Upper lobe of right lung (tissue), 1 donor: ENCODE data around the gene RRP15. TPM values are rescaled to one million over a fixed set of nuclear protein-coding genes. Genes with fewer than 3 reads are reported as not detected.

Experiments
- ATAC-seq: fragments of 200-7000 bp; cut with Tn5 transposase; one replicate; pipeline ENCODE4 v1.9.1; 2020; ENCODE audit warnings: mild to moderate bottlenecking, moderate library complexity
- DNase-seq: peaks from one replicate; pipeline ENCODE4 v3.0.0-alpha.2; 2020
- H3K27ac ChIP-seq: fragments of 200-600 bp; one replicate; pipeline ENCODE4 v1.8.0; 2022
- H3K27me3 ChIP-seq: fragments of 200-600 bp; one replicate; pipeline ENCODE4 v1.8.0; 2022; ENCODE audit warnings: mild to moderate bottlenecking
- H3K36me3 ChIP-seq: fragments of 200-600 bp; one replicate; pipeline ENCODE4 v1.8.0; 2022
- H3K4me1 ChIP-seq: fragments of 200-600 bp; one replicate; pipeline ENCODE4 v1.8.0; 2022
- H3K4me3 ChIP-seq: fragments of 200-600 bp; one replicate; pipeline ENCODE4 v1.8.0; 2022; ENCODE audit warnings: mild to moderate bottlenecking
- H3K9me3 ChIP-seq: fragments of 200-600 bp; one replicate; pipeline ENCODE4 v1.8.0; 2022
- CTCF ChIP-seq: fragments of 200-600 bp; IDR thresholded peaks from one replicate; pipeline ENCODE4 v1.8.0; 2022; ENCODE audit warnings: antibody characterized with exemption
- intact Hi-C: fragments of 100-400 bp; cut with DNase I; formaldehyde crosslinking; loops from one replicate; pipeline ENCODE4 v1.11.0; 2022
- total RNA-seq: library from RNA; stranded (reverse); fragmentation: NEBNext Ultra II Directional; extraction: Animal tissue kit (Norgen Biotek cat#: 25700); gene quantifications from one replicate; pipeline ENCODE4 v1.2.1, GENCODE V29; 2021
- donor health status: DM: no; HTN: yes; CAD: no; lungs with severe emphysema.

Gene RRP15
- total RNA-seq, 1 donor from 2014 or later: 16.9 TPM

- ATAC-seq: no peak
- no peak for DNase-seq
- Histone ChIP-seq H3K4me3 (no peak overlapping the region), H3K4me1 (no peaks in the 10 kb centered on the region), H3K36me3 (no peaks in the 10 kb centered on the region), H3K27ac (no peak overlapping the region), H3K27me3 (no peaks in the 10 kb centered on the region), H3K9me3 (no peaks in the 10 kb centered on the region)
- intact Hi-C loops: no loop called here
- TF ChIP-seq CTCF: no peak
These were observed 12.4 kb downstream of the RRP15 start for GRCh38 chr1:218297461-218297860.

- no peak overlapping the region for H3K4me3 ChIP-seq
- intact Hi-C loops: no loop called here
- no peaks in the 10 kb centered on the region for H3K9me3 ChIP-seq
- no peaks in the 10 kb centered on the region for H3K36me3 ChIP-seq
- no peak for DNase-seq
- H3K27me3 ChIP-seq: no peaks in the 10 kb centered on the region
- no peak for ATAC-seq
- no peaks in the 10 kb centered on the region for H3K4me1 ChIP-seq
- no peak overlapping the region for H3K27ac ChIP-seq
- no peak for TF ChIP-seq CTCF
These were observed 12.8 kb downstream of the RRP15 start for GRCh38 chr1:218297867-218298266.

- intact Hi-C loops: no loop called here
- no peak for TF ChIP-seq CTCF
- Histone ChIP-seq H3K4me3 (no peak overlapping the region), H3K36me3 (peaks cover 5% of the 10 kb centered on the region), H3K27me3 (no peaks in the 10 kb centered on the region), H3K9me3 (no peaks in the 10 kb centered on the region), H3K27ac (no peak overlapping the region), H3K4me1 (no peaks in the 10 kb centered on the region)
- no peak for DNase-seq
- ATAC-seq: no peak
These were observed 13.3 kb downstream of the RRP15 start for GRCh38 chr1:218298398-218298797.

GRCh38 chr1:218299416-218299815 lies 14.3 kb downstream of the RRP15 start:
- Histone ChIP-seq H3K27ac (no peak overlapping the region), H3K4me3 (no peak overlapping the region), H3K4me1 (no peaks in the 10 kb centered on the region), H3K36me3 (peaks cover 10% of the 10 kb centered on the region), H3K27me3 (no peaks in the 10 kb centered on the region), H3K9me3 (no peaks in the 10 kb centered on the region)
- peak; percentile 35 for TF ChIP-seq CTCF
- no peak for ATAC-seq
- no peak for DNase-seq
- intact Hi-C loops: no loop called here

- no peaks in the 10 kb centered on the region for H3K27me3 ChIP-seq
- no peak overlapping the region for H3K4me3 ChIP-seq
- DNase-seq (no peak), ATAC-seq (no peak)
- intact Hi-C loops: no loop called here
- H3K27ac ChIP-seq: no peak overlapping the region
- H3K4me1 ChIP-seq: no peaks in the 10 kb centered on the region
- peaks cover 16% of the 10 kb centered on the region for H3K36me3 ChIP-seq
- TF ChIP-seq CTCF: no peak
- H3K9me3 ChIP-seq: no peaks in the 10 kb centered on the region
These were observed 16.1 kb downstream of the RRP15 start for GRCh38 chr1:218301217-218301616.

- Histone ChIP-seq H3K27ac (no peak overlapping the region), H3K9me3 (no peaks in the 10 kb centered on the region), H3K27me3 (no peaks in the 10 kb centered on the region), H3K4me1 (no peaks in the 10 kb centered on the region), H3K4me3 (no peak overlapping the region), H3K36me3 (peaks cover 16% of the 10 kb centered on the region)
- DNase-seq (no peak), ATAC-seq (no peak)
- intact Hi-C loops: no loop called here
- no peak for TF ChIP-seq CTCF
These were observed 17.1 kb downstream of the RRP15 start for GRCh38 chr1:218302155-218302554.
